DOHH2 (cell line): ENCODE results near the gene FDX1.
"Not testable (repeated sequence)": the region's sequence is repeated elsewhere in the genome, so short reads cannot be mapped to it uniquely, and the experiment has no call there.

ENCODE experiments used
- EZH2phosphoT487 ChIP-seq: fragments of 200-600 bp; sonication (generic); IDR thresholded peaks from 2 replicates; pipeline ENCODE4 v1.6.1; 2017; ENCODE audit warnings: borderline replicate concordance, mild to moderate bottlenecking, antibody characterized with exemption, low read length, moderate library complexity, mixed read lengths
- TF ChIP-seq, protein P1 (sequence below): fragments of 200-600 bp; sonication (generic); IDR thresholded peaks from one replicate; pipeline ENCODE4 v1.5.1; 2014; ENCODE audit warnings: antibody characterized with exemption, mild to moderate bottlenecking, low read depth, low read length; ENCODE audit not compliant: poor library complexity, severe bottlenecking

GRCh38 chr11:110405636-110406035 is 24.1 kb upstream of the FDX1 start:
- TF ChIP-seq, protein P1, sequence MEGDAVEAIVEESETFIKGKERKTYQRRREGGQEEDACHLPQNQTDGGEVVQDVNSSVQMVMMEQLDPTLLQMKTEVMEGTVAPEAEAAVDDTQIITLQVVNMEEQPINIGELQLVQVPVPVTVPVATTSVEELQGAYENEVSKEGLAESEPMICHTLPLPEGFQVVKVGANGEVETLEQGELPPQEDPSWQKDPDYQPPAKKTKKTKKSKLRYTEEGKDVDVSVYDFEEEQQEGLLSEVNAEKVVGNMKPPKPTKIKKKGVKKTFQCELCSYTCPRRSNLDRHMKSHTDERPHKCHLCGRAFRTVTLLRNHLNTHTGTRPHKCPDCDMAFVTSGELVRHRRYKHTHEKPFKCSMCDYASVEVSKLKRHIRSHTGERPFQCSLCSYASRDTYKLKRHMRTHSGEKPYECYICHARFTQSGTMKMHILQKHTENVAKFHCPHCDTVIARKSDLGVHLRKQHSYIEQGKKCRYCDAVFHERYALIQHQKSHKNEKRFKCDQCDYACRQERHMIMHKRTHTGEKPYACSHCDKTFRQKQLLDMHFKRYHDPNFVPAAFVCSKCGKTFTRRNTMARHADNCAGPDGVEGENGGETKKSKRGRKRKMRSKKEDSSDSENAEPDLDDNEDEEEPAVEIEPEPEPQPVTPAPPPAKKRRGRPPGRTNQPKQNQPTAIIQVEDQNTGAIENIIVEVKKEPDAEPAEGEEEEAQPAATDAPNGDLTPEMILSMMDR: not testable (repeated sequence)
- not testable (repeated sequence) for TF ChIP-seq EZH2phosphoT487
